Endodermal cell (in vitro differentiated cells): ENCODE data around the gene OBP2B. TPM values are rescaled to one million over a fixed set of nuclear protein-coding genes. Genes with fewer than 3 reads are reported as not detected.
"Not testable (repeated sequence)": the region's sequence is repeated elsewhere in the genome, so short reads cannot be mapped to it uniquely, and the experiment has no call there.

Source experiments
- DNase-seq: peaks from one replicate; pipeline ENCODE4 v3.0.0-alpha.2; 2017
- H3K27ac ChIP-seq: 2 replicates; pipeline ENCODE4 v1.5.1; 2013; ENCODE audit warnings: mild to moderate bottlenecking, low read depth, low read length, moderate library complexity
- H3K27me3 ChIP-seq: 2 replicates; pipeline ENCODE4 v1.6.1; 2013; ENCODE audit warnings: mild to moderate bottlenecking, low read length, moderate library complexity; ENCODE audit not compliant: insufficient read depth, control insufficient read depth, poor library complexity, severe bottlenecking
- H3K36me3 ChIP-seq: 2 replicates; pipeline ENCODE4 v1.7.0; 2013; ENCODE audit warnings: mild to moderate bottlenecking, low read length, moderate library complexity; ENCODE audit not compliant: control insufficient read depth, insufficient read depth
- H3K4me1 ChIP-seq: one replicate; pipeline ENCODE4 v1.7.0; 2013; ENCODE audit warnings: low read length; ENCODE audit not compliant: control insufficient read depth, insufficient read depth
- H3K4me3 ChIP-seq: 2 replicates; pipeline ENCODE4 v1.5.1; 2013; ENCODE audit warnings: mild to moderate bottlenecking, low read length, moderate library complexity
- H3K9ac ChIP-seq: 2 replicates; pipeline ENCODE4 v1.6.1; 2013; ENCODE audit warnings: mild to moderate bottlenecking, low read length, moderate library complexity; ENCODE audit not compliant: poor library complexity, severe bottlenecking; ENCODE audit errors: extremely low read depth
- H3K9me3 ChIP-seq: 2 replicates; pipeline ENCODE4 v1.6.1; 2013; ENCODE audit warnings: mild to moderate bottlenecking, low read length, moderate library complexity; ENCODE audit not compliant: control insufficient read depth
- H3K27ac Mint-ChIP-seq: 2 replicates; pipeline ENCODE4 v1.8.0; 2020; ENCODE audit warnings: mixed read lengths
- H3K27me3 Mint-ChIP-seq: 2 replicates; pipeline ENCODE4 v1.8.0; 2021; ENCODE audit warnings: mild to moderate bottlenecking, mixed read lengths; ENCODE audit not compliant: insufficient read depth
- H3K36me3 Mint-ChIP-seq: 2 replicates; pipeline ENCODE4 v1.8.0; 2020; ENCODE audit warnings: low read depth, mixed read lengths
- H3K4me1 Mint-ChIP-seq: 2 replicates; pipeline ENCODE4 v1.8.0; 2020; ENCODE audit warnings: mixed read lengths
- H3K4me3 Mint-ChIP-seq: 2 replicates; pipeline ENCODE4 v1.8.0; 2020; ENCODE audit warnings: mild to moderate bottlenecking, moderate library complexity, mixed read lengths
- H3K9me3 Mint-ChIP-seq: 2 replicates; pipeline ENCODE4 v1.8.0; 2020; ENCODE audit warnings: mild to moderate bottlenecking, mixed read lengths
- WGBS, 2 experiments: methylation state at CpG; one replicate each; pipeline versions ENCODE4 v1.1.5 to v1.1.7; 2013; ENCODE audit warnings: missing lambda C conversion rate in 2 of 2, mixed read lengths in 1 of 2; ENCODE audit not compliant: insufficient coverage in 1 of 2, insufficient read length in 1 of 2; 5-methylcytosine and 5-hydroxymethylcytosine counted together
- total RNA-seq, 2 donors: library from RNA; stranded (reverse); fragmentation: NEBNext Ultra II Directional in 1 of 2; extraction: Animal tissue kit (Norgen Biotek cat#: 25700) in 1 of 2; gene quantifications; 2 replicates in 1 of 2; 3 replicates in 1 of 2; pipeline ENCODE4 v1.2.1, GENCODE V29; 2021
- TF ChIP-seq, protein P1 (sequence below): fragments of 200-600 bp; sonication (generic); conservative IDR thresholded peaks from 2 replicates; pipeline ENCODE4 v1.5.0; 2021; ENCODE audit warnings: antibody characterized with exemption, mild to moderate bottlenecking

The OBP2B gene
- total RNA-seq, 2 donors from 2014 or later, result not detected

DNA sequence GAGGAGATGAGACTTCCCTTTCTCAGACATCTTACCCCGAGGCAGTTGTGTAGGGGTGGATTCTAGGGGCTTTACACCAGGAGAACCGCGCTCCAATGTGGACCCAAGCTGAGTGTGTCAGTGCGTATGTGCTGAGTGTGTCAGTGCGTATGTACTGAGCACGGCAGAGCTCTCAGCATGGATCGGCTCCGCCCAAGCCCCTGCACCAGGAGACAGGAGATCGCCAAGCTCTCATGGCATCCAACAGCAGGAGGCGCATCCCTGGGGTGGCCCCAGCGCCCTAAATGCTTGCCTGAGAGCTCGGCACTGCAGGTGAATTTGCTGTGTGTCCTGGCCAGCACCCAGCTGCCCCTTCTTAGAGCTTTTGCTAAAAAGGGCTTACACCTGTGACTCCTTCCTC lies 12.9 kb upstream of the OBP2B start:
- peaks cover 45% of the 10 kb centered on the region for H3K27me3 Mint-ChIP-seq
- not testable (repeated sequence) for DNase-seq, H3K4me1 Mint-ChIP-seq, H3K4me3 Mint-ChIP-seq, H3K9me3 Mint-ChIP-seq, H3K36me3 Mint-ChIP-seq, H3K4me3 ChIP-seq, H3K4me1 ChIP-seq, H3K9ac ChIP-seq, H3K27ac Mint-ChIP-seq, H3K9me3 ChIP-seq, H3K27ac ChIP-seq, H3K36me3 ChIP-seq
- H3K27me3 ChIP-seq, result peaks cover 16% of the 10 kb centered on the region
- 85% methylated on average over 12 of the region's 12 CpGs; no CpG with 5 or more reads in 1 of the 2 experiments for WGBS, 2 experiments

DNA sequence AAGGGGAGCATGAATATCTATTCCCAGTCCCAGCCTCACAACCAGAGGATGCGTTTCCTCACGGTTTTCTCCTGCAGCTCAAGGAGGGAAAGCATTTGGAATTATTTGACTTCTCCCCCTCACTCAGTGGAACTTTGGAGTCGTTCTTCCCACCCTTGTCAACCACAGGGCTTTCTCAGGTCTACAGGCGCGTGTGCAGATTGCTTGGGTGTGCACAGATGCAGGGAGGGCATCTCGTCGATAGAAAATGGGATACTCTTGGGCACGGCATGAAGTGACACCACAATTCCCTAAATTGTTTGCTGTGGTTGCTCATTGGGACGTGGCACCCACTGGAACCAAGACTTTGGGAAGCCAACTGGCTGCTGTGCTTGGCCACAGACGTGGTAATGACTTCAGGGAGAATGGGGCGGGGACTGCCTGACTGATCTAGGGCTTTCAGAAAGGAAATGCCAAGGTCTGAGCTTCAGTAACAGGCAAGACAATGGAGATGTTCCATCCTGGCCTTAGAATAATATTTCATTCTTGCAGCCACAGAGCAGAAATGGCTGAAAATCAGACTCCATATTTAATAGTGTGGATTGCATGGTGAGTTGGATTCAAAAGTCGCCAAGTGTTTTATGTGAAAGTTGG lies 12.2 kb upstream of the OBP2B start:
- H3K27me3 Mint-ChIP-seq, result peaks cover 52% of the 10 kb centered on the region
- WGBS, 2 experiments, result 72 to 79% methylated on average over 9 to 12 of the region's 12 CpGs
- Histone ChIP-seq H3K36me3 (no peaks in the 10 kb centered on the region), H3K27ac (no peak overlapping the region), H3K27me3 (peaks cover 16% of the 10 kb centered on the region), H3K9me3 (no peaks in the 10 kb centered on the region), H3K4me3 (no peak overlapping the region), H3K4me1 (no peaks in the 10 kb centered on the region), H3K9ac (no peak overlapping the region)
- no peaks in the 10 kb centered on the region for H3K36me3 Mint-ChIP-seq
- TF ChIP-seq, protein P1, sequence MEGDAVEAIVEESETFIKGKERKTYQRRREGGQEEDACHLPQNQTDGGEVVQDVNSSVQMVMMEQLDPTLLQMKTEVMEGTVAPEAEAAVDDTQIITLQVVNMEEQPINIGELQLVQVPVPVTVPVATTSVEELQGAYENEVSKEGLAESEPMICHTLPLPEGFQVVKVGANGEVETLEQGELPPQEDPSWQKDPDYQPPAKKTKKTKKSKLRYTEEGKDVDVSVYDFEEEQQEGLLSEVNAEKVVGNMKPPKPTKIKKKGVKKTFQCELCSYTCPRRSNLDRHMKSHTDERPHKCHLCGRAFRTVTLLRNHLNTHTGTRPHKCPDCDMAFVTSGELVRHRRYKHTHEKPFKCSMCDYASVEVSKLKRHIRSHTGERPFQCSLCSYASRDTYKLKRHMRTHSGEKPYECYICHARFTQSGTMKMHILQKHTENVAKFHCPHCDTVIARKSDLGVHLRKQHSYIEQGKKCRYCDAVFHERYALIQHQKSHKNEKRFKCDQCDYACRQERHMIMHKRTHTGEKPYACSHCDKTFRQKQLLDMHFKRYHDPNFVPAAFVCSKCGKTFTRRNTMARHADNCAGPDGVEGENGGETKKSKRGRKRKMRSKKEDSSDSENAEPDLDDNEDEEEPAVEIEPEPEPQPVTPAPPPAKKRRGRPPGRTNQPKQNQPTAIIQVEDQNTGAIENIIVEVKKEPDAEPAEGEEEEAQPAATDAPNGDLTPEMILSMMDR, result no peak
- H3K9me3 Mint-ChIP-seq, result no peaks in the 10 kb centered on the region
- DNase-seq, result no peak
- no peak overlapping the region for H3K27ac Mint-ChIP-seq
- H3K4me1 Mint-ChIP-seq, result peaks cover 2% of the 10 kb centered on the region
- H3K4me3 Mint-ChIP-seq, result no peak overlapping the region

DNA sequence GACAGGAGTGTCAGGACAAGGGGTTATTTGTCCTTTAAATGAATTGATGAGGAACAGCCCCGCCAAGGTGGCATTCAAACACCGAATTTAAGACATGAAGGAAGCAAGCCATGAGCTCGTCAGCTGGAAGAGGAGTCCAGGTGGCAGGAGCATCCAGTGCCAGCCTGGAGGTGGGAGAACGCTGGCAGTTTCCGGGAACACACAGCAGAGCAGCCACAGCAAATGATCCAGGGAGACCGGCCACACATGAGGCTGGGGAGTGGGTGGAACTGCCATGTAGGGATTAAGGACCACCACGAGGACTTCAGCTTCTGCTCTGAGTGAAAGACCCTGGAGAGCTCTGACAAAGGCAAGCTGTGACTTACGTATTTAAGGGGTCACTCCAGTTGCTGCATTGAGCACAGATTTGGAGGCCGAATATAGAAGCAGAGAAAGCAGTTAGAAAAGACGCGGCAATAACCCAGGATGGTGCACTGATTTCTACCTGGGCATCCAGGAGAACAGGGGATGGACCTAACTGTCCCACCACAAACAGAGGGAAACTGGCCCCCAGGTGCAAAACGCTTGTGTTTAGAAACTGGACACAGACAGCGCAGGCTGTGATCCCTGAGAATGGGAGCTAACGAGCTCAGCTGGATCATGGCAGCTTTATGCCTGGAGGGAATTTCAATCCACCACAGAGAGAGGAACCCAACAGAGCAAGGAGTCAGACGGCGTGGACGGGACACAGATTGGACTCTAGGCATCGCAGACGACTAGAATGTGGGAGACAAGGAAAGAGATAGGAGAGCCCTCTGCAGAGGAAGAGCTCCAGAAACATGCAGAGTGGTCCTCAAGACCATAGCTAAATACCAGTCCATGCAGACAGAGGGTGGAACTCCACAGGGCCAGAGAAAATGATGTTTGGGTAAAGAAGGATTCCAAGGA lies 9.3 kb upstream of the OBP2B start:
- H3K9me3 Mint-ChIP-seq, H3K36me3 Mint-ChIP-seq, H3K4me3 ChIP-seq, H3K27ac ChIP-seq, H3K4me3 Mint-ChIP-seq, H3K9me3 ChIP-seq, DNase-seq, H3K27ac Mint-ChIP-seq, H3K4me1 Mint-ChIP-seq, H3K36me3 ChIP-seq, H3K9ac ChIP-seq, H3K4me1 ChIP-seq: not testable (repeated sequence)
- 82 to 85% methylated on average over 10 to 19 of the region's 19 CpGs for WGBS, 2 experiments
- peaks cover 30% of the 10 kb centered on the region for H3K27me3 ChIP-seq
- H3K27me3 Mint-ChIP-seq, result peaks cover 74% of the 10 kb centered on the region

DNA sequence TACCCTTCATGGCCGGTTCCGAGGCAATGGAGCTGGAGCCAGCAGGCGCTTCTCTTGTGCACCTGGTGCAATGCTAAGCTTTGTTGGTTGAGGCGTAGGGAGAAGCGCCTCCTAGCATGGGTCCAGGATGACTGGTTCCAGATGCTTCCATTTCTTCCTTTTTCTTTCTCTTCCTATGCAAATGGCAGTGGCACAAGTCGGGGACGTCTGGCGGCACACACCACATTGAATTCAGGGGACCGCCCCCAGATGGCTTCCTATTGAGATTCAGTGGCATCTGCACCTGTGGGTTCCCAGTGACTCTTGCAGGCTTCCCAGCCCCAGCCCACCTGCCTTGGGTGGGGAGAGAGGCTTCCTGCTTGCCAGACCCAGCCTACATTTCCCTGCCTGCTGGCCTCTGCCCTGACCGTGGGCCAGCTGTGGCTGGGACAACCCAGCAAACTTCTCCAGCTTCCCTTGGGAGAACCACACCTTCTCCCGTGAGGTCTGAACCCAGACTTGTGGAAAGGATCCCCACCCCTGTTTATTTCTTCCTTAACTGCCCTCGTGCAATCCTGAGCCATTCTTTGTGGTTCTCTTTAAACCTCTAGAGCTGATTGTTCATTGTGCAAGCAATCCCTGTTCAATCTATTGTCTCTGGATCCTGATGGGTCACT lies 8.4 kb upstream of the OBP2B start:
- H3K9me3 ChIP-seq, H3K27ac Mint-ChIP-seq, H3K9ac ChIP-seq, H3K4me1 Mint-ChIP-seq, H3K4me3 ChIP-seq, H3K4me1 ChIP-seq, H3K27ac ChIP-seq, H3K36me3 Mint-ChIP-seq, H3K4me3 Mint-ChIP-seq, H3K36me3 ChIP-seq, H3K9me3 Mint-ChIP-seq, DNase-seq: not testable (repeated sequence)
- H3K27me3 Mint-ChIP-seq, result peaks cover 77% of the 10 kb centered on the region
- peaks cover 34% of the 10 kb centered on the region for H3K27me3 ChIP-seq
- WGBS, 2 experiments, result 54 to 75% methylated on average over 6 to 12 of the region's 12 CpGs

DNA sequence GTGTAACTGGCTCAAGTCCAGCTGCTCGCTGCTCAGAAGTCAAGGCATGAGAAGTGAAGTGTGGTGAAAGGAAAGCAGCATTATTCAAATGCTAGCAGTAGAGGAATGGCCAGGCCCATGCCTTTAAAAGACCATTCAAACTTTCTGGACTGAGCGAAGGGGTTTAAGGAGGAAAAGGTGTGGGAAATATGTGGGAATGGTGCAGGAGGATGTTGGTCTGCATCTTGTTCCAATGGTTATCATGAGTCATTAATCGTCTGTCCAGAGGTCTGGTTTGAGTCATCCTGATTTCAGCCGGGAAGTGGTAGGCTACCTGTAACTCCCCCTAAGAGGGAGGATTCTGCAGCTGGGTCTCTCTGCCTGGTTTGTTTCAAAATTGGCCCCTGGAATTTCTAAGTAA lies 5.2 kb upstream of the OBP2B start:
- not testable (repeated sequence) for H3K27ac ChIP-seq, H3K9ac ChIP-seq, H3K27ac Mint-ChIP-seq, H3K9me3 ChIP-seq, H3K4me3 Mint-ChIP-seq, H3K4me3 ChIP-seq, H3K4me1 Mint-ChIP-seq, H3K36me3 Mint-ChIP-seq, H3K36me3 ChIP-seq, DNase-seq, H3K9me3 Mint-ChIP-seq, H3K4me1 ChIP-seq
- WGBS, 2 experiments, result 62 to 85% methylated on average over 2 to 4 of the region's 4 CpGs
- peaks cover 36% of the 10 kb centered on the region for H3K27me3 ChIP-seq
- H3K27me3 Mint-ChIP-seq, result peaks cover 76% of the 10 kb centered on the region
